GM12878 (cell line): ENCODE data around the gene IL32.
A peak's percentile ranks its signal among the peaks of the same experiment; 100 is the strongest.

Experiments used
- CTCF ChIP-seq, 3 experiments: IDR thresholded peaks in 2 of 3; conservative IDR thresholded peaks in 1 of 3; 2 replicates each; pipeline ENCODE4 v1.5.1; 2011; ENCODE audit warnings: low read depth in 3 of 3, low read length in 3 of 3, mild to moderate bottlenecking in 3 of 3, control low read depth in 2 of 3, moderate library complexity in 2 of 3, inconsistent platforms in 1 of 3, mixed read lengths in 1 of 3; ENCODE audit not compliant: control insufficient read depth in 2 of 3, insufficient read depth in 1 of 3; ENCODE audit errors: extremely low read depth in 1 of 3
- EP300 ChIP-seq, 2 experiments: fragments of 150-350 bp in 1 of 2; IDR thresholded peaks; 2 replicates each; pipeline ENCODE4 v1.6.1; 2011 to 2012; ENCODE audit warnings: low read depth in 2 of 2, low read length in 2 of 2, borderline replicate concordance in 1 of 2, improper control_type of control experiment in 1 of 2, inconsistent platforms in 1 of 2; ENCODE audit not compliant: control insufficient read depth in 1 of 2
- EZH2 ChIP-seq: IDR thresholded peaks from 2 replicates; pipeline ENCODE4 v1.6.1; 2012; ENCODE audit warnings: low read depth, mild to moderate bottlenecking, control low read depth, inconsistent platforms, low read length, borderline replicate concordance; ENCODE audit not compliant: control insufficient read depth
- NFIC ChIP-seq: IDR thresholded peaks from 2 replicates; pipeline ENCODE4 v1.6.1; 2012; ENCODE audit warnings: low read depth, mild to moderate bottlenecking, inconsistent platforms, low read length, moderate library complexity
- RELB ChIP-seq: fragments of 450-650 bp; IDR thresholded peaks from 2 replicates; pipeline ENCODE4 v1.6.1; 2017; ENCODE audit warnings: low read depth, mild to moderate bottlenecking, moderate library complexity
- USF1 ChIP-seq: IDR thresholded peaks from 2 replicates; pipeline ENCODE4 v1.6.1; 2011; ENCODE audit warnings: borderline replicate concordance, low read depth, mild to moderate bottlenecking, moderate library complexity, mixed read lengths, low read length; ENCODE audit not compliant: insufficient read depth; ENCODE audit errors: extremely low read length

GRCh38 chr16:3065069-3065741 lies at the start of gene IL32:
- TF ChIP-seq CTCF (IDR thresholded peaks at IDR 0.05 in 2 of 3, conservative IDR thresholded peaks at IDR 0.05 in 1 of 3; ENCODE audit: control insufficient read depth in 2 of 3, extremely low read depth in 1 of 3, insufficient read depth in 1 of 3, low read depth in 3 of 3, low read length in 3 of 3) (no peak), EP300 (IDR thresholded peaks at IDR 0.05; ENCODE audit: borderline replicate concordance in 1 of 2, control insufficient read depth in 1 of 2, low read depth in 2 of 2, low read length in 2 of 2) (no peak), USF1 (no peak), EZH2 (no peak), RELB (peak; percentile 92), NFIC (no peak)
